ENCODE results near the gene CNNM4.

DNA sequence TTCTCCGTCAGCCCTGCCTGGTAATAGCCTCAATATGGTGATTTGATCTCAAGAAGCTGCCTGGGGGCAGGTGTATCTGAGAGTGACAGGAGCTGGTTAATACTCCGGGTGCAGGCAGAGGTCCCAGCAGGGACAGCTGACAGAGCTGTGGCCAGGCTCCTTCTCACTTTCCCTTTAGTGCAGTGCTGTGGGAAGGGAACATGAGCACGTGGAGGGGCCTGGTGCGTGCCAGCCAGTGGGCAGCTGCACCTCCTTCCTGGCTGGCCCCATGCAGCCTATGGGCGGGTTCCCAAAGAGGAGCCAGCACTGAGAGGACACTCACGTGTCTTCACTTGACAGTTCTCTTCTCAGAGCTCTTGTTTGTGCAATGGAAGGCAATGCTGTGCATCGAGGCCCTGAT lies 9.1 kb downstream of the CNNM4 start:
- TF ChIP-seq CTCF (conservative IDR thresholded peaks at IDR 0.05) = no peak
- TF ChIP-seq ZFX (IDR thresholded peaks at IDR 0.05) = no peak
